NCI-H748 (cell line): ENCODE measurements around the gene ARMC12.

Experiments
- DNase-seq: peaks from one replicate; lab custom pipeline; 2025; ENCODE audit not compliant: unreplicated experiment; lab: John Stamatoyannopoulos, UW

The ARMC12 gene

DNA sequence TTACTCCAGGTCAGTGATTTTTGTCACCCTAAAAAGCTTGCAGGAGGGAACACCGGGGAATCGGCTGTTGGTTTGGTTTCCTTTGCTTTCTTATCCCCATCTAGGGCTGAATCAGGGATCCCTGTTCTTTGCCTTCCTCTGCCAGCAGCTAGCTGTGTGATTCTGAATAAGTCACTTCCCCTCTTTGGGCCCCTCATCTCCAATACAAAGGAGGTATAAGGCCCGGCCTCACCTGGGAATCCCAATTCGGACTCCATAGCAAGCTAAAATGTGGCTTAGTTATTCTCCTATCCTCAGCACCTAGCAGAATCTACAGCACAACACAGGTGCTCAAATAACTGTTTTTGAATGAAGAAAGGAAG, 18.5 kb upstream of the ARMC12 start:
- DNase-seq: no peak

DNA sequence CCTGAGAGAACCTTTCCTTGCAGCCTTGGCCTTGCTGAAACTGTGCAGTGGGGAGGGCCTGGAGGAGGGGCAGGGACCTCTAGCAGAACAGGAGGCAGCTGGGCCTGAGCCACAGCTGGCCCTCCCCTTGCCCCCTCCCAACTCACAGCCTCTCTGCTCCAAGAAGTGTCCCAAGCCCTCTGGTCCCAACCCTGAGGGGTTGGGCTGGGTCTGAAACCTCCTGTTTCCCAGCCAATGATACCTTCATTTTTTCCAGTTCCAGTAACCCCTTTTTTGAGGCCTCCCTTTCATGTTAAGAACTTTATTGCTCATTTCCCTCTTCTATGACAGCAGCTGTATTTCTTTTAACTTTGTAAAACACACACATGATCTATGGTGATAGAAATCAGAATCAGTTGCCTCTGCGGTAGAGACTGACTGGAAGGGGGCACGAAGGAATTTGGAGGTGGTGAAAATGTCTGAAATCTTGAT, 17.9 kb upstream of the ARMC12 start:
- no peak for DNase-seq

DNA sequence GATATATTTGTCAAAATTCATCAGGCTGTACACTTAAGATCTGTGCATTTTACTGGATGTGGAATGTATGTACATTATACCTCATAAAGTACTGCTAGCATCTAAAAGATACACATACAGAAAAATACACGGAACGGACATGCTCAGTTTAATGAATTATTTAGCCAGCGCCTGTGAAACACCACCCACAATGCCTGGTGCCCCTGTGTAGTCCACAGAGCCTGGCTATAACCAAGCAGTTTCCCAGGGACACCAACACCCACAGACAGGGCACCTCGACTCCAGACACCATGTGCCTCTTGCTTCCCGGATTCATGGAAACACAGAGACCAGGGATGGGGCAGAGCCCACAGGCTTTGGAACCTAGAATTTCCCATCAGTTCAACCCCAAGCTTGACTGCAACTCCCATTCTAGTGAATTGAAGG, 17.4 kb upstream of the ARMC12 start:
- DNase-seq: no peak

DNA sequence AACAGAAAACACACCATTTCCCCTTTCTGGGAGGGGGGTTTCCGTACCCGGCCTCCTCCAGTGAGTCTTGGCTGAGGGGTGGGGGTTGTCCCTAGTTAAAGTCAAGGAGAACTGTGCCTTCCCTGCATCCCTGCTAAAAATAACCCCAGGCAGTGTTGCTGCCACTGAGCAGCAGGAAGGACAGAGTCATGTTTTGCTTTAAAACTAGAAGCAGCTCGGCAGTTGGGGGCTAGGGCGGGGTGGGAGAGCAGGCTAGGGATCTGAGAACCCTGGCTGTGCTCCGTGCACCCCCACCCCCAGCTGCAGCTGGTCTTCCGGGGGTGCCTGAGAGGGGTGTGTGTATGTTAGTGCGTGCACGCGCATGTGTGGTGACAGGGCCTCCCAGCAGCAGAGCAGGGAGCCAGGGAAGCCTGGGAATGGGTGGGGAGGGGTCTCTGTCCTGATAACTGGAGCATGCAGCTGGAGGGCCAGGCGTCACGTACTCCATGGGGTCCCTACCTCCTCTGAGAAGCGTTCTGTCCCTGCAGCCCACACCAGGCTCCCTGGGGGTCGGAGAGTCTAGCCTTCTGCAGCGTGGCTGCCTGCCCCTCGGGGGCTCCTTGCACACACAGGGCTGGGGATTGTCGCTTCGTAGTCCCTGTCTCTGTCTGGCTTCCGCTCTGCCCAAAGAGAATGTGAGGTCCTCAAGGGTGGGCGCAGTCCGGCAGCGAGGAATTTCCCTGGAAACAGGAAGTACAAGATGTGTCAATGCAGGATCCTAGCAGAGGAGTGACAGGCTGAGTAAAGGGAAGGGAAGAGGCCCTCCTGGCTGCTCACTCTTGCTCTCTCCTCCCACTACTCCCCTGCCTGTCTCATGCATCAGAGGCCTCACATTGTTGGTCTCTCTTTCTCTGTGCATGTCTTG, 16.8 kb upstream of the ARMC12 start:
- DNase-seq: no peak

DNA sequence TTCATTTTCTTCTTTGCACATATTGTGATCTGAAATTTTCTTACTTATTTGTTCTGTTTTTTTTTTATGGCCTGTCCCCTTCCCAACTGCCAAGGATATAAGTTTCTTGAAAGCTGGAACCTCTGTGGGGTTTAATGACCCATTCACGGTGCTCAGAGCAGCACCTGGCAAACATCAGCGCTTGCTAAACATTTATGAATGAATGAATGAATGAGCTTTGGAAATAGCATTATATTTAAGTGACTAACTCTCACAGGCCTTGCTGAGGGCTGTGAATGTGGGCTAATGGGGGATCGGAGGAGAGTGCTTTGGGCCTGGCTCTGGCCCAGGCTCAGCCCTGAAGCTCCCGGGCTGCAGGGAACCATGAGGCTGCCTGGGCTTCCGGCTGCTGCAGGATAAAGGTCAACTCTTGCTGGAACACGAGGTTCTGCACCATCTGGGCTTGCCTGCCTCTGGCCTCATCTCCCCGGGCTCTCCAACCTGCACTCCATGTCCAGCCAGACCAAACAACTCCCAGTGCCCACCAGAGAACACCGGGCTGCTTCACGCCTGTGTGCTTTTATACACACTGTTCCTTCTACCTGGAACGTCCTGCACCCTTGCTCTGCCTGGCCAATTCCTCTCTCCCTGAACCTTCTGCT, 14.6 kb upstream of the ARMC12 start:
- DNase-seq: no peak

DNA sequence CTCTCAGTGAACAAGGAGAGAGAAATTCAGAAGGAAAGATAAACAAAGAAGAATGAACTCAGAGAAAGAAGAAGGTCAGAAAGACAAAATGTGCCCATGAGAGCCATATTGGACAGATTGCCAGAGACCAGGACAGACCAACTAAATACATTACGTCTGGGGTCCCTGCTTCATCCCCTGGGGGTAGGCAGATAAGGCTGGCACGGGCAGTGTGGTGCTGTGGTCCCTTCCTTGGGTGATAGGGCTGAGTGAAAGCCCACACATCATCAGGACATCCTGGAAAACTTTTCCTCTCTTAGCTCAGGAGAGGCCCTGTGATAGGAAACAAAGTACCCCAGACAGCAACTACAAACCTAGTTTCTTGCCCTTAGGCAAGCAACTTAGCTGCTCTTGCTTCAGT, 13.2 kb upstream of the ARMC12 start:
- no peak for DNase-seq

DNA sequence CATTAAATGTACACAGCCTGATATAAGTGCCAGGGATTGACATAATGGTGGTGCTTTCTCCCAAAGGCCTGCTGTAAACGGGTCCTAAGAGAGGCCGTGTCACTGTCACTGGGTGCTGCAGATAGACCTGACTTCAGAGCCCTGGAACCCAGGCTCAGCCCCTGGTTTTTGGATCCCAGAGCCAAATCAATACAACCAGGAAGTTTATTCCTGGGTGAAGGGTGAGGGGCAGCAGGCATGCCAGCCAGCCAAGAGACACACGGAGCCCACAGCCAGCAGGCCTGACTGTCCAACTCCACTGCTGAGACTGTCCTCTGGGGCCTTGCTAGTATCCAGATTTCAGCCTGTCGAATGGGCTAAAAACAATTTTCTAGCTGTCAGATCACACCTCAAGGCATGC, 12.8 kb upstream of the ARMC12 start:
- DNase-seq: no peak

DNA sequence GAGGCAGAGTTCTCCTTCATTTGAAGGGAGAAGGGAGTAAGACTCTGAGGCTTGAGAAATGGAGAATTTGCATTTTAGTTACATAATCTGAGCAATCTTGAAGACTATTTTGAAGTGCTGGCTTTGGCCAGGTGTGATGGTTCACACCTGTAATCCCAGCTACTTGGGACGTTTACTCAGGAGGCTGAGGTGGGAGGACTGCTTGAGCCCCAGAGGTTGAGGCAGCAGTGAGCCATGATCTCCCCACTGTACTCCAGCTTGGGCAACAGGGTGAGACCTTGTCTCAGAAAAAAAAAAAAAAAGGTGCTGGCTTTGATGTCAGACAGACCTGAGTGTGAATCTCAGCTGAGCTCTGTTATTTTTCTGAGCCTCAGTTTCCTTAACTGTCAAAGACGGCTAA, 12.4 kb upstream of the ARMC12 start:
- no peak for DNase-seq

DNA sequence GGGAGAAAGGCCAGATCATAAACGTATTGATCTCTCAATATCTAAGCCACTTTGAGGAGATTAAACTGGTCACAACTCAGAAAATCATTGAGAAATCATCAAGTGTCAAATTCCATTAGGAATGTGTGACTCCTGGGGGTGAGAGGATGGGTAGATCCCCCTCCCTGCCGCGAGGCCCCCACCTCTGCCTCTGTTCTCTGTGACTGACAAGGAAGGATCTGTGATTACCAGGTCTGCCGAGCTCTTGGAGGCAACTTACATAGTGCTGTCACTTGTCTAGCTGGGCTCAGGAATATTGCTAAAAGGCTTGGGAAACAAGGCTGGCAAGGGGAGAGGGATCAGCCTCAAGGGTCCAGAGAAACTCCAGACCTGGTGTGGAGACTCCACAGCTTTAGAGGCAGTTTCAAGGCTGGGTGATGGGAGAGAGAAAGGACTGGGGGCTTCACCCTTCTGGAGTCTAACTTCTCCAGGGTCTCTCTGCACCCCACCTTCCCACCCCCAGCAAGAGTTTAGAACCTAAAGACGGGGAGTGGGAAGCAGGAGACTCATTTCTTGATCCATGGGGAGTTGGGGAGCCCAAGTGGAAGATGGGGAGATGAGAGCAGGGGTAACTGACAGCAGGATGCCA, 11.6 kb upstream of the ARMC12 start:
- no peak for DNase-seq

DNA sequence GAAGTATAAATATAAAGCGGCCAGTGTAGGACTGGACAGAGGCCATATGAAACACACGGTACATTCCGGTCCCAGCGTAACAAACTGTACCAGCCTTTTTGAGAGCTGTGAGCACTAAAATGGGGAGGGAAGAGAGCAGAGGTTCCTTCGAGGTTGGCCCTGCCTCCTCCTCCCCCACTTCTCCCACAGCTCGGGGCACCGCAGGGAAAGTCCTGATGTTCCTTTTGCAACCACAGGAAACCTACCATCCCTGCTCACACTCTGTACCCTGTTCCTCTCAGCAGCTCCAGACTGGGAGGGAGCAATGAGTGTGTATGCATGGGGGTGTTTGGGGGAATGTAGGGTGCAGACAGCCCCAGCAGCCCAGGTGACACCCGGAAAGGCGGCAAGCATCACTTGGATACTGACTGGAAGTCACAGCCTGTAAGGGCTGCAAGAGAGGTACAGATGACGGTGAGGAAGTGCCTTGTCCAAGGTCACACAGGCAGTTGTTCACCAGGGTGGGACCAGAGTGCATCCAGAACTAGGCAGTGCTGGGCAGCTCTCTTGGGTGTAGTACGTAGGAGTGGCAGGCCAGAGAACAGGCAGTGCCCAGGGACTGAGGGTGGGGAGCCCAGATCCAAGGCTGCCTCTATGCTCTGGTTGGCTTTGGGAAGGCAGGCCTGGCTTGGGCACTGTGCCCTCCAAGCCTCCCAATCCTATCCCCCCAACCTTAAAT, 11.0 kb upstream of the ARMC12 start:
- no peak for DNase-seq

DNA sequence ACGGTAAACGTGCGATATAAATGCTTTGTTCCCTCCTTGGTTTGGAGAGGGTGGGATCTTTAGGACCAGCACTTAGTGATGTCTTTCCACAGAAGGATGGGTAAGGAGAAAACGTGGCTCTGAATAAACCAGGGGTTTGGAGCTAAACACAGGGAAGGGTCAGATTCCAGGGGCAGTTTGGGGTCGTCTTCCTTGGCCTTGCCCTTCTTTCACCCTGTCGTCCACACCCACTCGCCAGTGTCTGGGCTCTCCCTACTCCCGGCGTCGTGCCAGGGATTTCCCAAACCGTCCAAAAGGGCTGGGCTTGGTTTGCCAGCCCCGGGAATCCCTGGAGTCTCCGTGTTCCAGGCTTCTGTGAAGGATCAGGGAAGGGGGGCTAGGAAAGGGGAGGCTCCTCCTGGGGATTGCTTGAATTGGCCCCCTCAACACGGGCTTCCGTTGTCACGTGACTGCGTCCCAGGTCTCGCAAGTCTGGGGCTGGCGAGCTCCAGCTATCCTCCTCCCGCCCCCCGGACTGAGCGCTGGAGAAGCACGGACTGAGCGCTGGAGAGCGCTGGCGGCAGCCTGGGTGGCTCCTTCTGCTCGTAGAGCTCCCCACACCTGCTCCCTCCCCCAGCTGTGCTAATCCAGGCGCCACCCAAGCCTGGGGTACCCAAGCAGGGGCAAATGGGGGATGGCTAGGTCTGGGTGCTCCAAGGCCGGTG, 9.4 kb upstream of the ARMC12 start:
- DNase-seq: peak; percentile 86

DNA sequence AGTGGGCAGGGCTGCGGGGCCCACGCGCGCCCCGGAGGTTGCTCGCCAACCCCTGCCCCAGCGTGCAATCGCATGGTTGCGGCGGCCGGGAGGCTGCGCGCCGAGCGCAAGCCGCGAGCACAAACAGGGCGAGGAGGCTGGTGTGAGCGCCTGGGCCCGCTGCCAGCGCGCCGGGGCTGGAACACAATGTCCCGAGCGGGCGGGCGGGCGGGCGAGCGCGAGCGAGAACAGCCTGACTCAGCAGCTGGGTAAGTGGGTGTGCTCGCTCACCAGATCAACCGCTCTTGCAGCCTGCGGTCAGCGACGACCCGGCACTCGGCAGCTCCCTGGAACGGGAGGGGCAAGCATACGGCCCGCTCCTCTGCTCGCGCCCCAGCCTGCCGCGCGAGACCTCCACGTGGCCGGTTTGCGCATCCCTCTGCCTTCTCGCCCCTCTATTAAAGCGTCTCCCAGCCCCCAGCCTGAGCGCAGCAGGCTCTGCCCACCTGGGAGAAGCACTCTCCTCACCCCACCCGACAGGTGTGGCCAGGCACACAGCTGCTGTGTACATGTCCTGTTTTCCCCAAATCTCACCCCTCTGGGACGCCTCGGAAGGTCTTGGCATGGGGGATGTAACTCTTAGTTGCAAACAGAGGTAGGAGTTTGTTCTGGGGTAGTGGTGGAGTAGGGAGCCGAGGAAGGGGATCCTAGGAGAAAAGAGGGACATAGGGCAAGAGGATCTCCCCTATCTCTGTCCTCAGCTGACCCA, 8.7 kb upstream of the ARMC12 start:
- DNase-seq: peak; percentile 89

DNA sequence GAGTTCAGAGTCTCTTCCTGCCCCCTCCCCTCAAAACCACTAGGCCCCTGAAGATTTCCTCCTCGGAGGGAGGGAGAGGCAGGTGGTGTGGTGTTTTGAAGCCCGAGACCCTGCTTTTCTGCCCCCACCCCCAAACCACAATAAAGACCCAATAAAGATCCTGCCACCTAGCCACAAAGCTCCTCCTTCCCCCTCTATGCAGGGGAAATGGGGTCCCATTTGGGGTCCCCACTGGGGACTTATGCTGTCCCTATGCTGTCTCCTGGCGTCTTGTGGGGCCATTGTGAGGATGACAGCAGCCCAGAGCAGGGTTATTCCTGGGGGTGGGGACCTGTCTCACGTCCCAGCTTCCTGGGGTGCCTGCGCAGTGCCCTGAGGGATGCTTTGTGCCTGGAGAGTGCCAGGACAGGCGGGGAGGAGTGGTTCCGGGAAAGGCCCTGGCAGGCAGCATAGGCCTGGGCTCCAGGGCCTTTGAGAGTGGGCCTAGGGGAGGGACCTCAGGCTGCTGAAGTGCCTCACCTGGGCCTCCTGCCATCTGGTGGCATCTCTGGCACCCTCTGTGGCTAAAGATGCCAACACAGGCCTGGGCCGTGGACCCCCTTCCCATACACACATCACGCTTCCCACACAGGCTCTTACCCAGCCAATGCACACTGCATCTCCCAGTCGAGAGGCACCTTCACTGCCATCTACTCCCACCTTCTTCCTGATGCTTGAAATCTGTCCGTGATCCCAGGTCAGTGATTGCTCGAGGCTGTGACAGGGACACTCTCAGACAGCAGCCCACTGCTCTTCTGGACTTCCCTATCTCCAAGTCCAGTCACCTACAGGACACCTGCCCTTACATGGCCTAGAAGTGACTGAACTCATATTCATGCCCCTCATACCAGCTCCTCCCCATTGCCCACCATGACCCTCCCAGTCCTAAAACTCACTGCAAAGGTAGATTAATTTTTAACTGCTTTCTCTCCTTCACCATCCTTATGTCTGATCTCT, 7.9 kb upstream of the ARMC12 start:
- no peak for DNase-seq

DNA sequence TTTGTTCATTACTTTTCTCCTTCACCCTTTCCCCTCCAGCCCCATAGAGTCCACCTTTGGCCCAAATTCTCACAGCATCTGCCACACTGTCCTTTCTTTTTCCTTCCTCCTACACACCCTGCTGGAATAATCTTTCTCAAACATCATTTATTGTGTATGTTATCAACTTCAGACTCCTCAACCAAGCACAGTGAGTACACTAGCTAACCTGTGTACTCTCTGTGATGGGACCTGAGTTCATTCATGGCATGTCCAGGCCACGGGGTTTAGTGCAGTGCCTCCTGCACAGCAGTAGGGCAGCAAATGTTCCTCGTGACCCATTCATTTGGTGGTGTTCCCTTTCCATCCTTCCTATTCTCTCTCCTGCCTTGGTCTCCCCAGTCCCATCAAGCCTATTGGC, 7.1 kb upstream of the ARMC12 start:
- DNase-seq: no peak

DNA sequence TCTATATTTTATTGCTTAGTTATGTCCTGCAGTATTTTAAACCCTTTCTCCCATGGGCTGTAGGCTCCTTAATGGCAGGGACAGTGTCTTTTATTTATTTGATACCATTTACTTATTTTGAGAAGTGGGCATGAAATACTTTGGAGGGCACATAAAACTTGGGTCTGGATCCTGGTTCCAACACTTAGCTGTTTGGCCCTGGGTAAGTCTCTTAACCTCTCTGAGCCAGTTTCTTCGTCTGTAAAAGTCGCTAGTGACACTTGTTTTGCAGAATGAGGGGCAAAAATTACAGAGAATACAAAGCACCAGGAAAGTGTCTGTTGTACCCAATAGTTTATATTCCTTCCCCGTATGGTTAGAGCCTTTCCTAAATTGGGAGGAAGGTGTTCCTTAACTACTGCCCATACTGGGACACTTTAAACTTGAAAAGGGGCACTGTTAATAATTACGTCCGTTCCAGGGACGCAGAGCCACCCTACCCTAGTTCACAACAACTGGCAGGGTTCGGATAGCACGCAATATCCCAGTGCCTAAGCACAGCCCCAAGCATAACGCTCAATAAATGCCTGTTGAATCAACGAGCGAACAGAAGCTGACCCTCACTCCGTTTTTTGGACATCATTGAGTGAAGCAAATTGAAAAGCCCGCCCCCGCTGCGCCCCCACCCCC, 6.0 kb upstream of the ARMC12 start:
- no peak for DNase-seq

DNA sequence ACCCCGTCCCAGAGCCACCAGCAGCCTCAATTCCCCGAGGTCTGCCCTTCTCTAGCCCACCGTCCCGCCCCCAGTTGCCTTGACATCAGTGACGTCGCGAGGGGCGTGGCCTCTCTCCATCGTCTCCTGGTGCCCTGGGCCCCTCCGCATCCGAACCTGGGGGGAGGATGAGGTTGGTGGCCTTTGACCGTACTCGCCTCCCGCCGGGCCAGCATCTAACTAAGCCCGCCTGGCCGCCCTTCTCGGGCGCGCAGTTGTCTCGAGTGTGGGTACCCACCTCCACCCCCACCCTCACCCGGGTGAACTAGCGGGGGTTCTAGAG, 5.5 kb upstream of the ARMC12 start:
- DNase-seq: peak; percentile 91

DNA sequence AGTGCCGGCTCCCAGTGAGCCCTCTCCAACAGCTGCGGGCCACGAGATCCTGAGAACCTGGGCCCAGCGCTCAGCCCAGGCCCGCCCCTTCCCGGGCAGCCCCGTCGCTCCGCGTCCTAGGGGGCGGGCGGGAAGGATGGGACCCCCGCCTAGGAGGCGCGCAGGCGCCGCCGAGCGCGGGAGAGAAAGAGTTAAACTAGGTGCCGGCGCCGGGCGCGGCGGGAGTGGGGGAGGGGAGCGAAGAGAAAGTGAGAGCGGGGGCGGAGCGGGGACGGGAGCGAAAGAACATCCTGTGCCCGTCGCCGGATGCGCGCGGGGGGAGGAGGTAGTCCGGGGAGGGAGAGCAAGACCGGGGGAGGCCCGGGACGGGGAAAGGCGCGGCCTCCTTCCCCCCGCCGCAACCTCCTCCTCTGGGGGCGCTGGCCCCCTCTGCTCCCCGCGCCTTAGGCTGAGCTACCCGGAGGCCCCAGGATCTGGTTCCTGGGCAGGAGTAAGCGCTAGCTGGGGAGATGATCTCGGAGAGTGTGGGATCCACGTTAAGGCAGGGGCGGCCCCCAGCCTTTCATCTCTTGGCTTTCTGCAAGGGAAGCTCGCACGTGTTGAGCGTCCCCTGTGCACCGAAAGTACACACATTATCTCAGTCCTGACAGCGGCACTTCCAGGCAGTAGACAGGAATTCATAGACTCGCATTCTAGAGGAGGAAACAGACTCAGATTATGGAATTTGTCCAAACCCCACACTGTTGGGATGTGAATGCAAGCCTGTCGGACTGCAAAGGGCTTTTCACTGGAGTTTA, 4.9 kb upstream of the ARMC12 start:
- DNase-seq: peak; percentile 88

DNA sequence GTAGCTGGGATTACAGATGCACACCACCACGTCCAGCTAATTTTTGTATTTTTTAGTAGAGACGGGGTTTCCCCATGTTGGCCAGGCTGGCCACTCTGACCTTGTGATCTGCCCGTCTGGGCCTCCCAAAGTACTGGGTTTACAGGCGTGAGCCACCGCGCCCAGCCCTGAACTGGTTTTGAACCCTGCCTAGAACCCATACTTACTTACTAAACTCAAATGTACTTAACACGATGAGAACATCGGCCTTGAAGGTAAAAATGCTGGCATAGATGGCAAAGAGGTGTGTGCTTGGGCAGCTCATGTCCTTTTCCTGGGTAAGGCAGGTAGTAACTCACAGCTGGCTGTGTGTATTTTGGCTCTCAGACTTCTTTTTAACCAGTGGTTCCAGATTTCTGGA, 3.2 kb upstream of the ARMC12 start:
- DNase-seq: peak; percentile 20
